ENCODE data around the gene TSHZ1. TPM values are rescaled to one million over a fixed set of nuclear protein-coding genes. Genes with fewer than 3 reads are reported as not detected.

Gene TSHZ1
- total RNA-seq (2014; rRNA removed; shearing (Covaris generic)) (4.6 and 5.9 TPM in 2 replicates), total RNA-seq (2022) (9.5 and 10.5 TPM in 2 replicates), Bru-seq, nascent RNA (percentile 57 among the genes with signal in this experiment), BruChase-seq, experiment 1, labeled RNA remaining after a 6-hour chase (percentile 47 among the genes with signal in this experiment), BruChase-seq, experiment 2, labeled RNA remaining after a 2-hour chase (percentile 57 among the genes with signal in this experiment)
- long read RNA-seq, full-length matches to known transcripts, result 12 of 12 reads
- long read RNA-seq, partial matches to known transcripts, result 0 of 12 reads
- long read RNA-seq, other reads (novel, unspliced or antisense), result 0 of 12 reads

DNA sequence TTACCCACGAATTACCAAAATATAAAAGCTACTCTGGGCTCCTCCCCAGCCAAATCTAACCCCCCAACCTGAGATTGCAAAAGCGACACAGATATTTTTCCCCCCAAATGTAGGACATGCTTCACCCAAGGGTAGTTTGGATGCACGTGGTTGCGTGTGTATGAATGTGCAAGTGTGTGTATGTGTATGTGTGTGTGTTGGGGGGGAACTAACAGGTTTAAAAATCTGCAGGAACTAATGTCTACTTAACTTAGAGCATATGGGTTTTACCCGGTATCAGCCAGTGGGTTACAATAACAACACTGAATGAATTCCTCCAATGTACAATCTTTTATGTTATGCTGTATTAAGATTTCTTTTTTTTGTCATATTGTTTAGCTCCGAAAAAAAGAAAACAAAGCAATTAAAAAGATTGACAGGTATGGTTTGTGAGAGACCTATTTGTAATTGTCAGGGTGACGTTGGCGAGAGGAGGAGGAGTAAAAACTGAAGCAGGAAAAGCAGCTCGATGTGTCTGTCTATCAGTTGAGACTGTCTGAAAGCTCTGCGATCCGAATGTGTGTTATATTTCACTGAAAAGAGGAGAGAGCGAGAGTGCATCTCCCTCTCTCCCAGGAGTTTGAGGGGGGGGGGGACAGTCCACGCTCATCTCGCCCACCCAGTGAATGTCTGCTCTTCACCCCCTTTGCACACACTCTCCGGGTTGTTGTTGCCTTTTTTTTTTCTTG lies at the start of gene TSHZ1:
TSHZ1 (plus strand) TSS at position 524 of the 728 bp plus-strand sequence. CDS start 1,080 bp downstream, outside the sequence.
- Histone ChIP-seq H3K4me3 (ENCODE audit: low read depth, low read length, poor library complexity, severe bottlenecking) (peak within 1 kb of the TSS; percentile 86), H3K79me2 (ENCODE audit: insufficient read depth, low read depth, low read length) (no peaks in the 10 kb centered on the region), H3K36me3 (ENCODE audit: insufficient read depth, low read length) (no peaks in the 10 kb centered on the region), H4K20me1 (ENCODE audit: insufficient read depth, low read length) (no peaks in the 10 kb centered on the region; the same call in 1 of the 2 replicates), H3K27ac (ENCODE audit: low read depth, low read length, poor library complexity, severe bottlenecking) (peak within 1 kb of the TSS; percentile 74), H3K9me2 (ENCODE audit: insufficient read depth, low read length) (no peaks in the 10 kb centered on the region), H3K4me2 (ENCODE audit: low read length) (peak within 1 kb of the TSS; percentile 93), H3K9me3 (ENCODE audit: low read length) (no peaks in the 10 kb centered on the region), H2AFZ (ENCODE audit: low read length) (peak within 1 kb of the TSS; percentile 88; the same call in 1 of the 2 replicates), H3K4me1 (ENCODE audit: insufficient read depth, low read length, poor library complexity, severe bottlenecking) (peaks cover 13% of the 10 kb centered on the region)
- BruUV-seq (replicated peaks), result TSS peak; percentile 32
- TF ChIP-seq EZH2phosphoT487 (IDR thresholded peaks at IDR 0.05; ENCODE audit: borderline replicate concordance, low read depth, low read length), result no peak
- TF ChIP-seq, protein P1, sequence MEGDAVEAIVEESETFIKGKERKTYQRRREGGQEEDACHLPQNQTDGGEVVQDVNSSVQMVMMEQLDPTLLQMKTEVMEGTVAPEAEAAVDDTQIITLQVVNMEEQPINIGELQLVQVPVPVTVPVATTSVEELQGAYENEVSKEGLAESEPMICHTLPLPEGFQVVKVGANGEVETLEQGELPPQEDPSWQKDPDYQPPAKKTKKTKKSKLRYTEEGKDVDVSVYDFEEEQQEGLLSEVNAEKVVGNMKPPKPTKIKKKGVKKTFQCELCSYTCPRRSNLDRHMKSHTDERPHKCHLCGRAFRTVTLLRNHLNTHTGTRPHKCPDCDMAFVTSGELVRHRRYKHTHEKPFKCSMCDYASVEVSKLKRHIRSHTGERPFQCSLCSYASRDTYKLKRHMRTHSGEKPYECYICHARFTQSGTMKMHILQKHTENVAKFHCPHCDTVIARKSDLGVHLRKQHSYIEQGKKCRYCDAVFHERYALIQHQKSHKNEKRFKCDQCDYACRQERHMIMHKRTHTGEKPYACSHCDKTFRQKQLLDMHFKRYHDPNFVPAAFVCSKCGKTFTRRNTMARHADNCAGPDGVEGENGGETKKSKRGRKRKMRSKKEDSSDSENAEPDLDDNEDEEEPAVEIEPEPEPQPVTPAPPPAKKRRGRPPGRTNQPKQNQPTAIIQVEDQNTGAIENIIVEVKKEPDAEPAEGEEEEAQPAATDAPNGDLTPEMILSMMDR (conservative IDR thresholded peaks at IDR 0.05; ENCODE audit: low read length), result no peak
- POLR2A ChIA-PET, result no interaction called here
- intact Hi-C loops (cut with micrococcal nuclease; ENCODE audit: unreplicated experiment), result loop anchor here (5.0 to 10.0 kb wide), 2 partner anchors 713 to 1284 kb away; partner anchors contain the start of genes CNDP2 and ZNF516
- DNase-seq (ENCODE audit: low spot score), result peak; percentile 76
- CTCF ChIA-PET (ENCODE audit: unreplicated experiment), result no interaction called here

DNA sequence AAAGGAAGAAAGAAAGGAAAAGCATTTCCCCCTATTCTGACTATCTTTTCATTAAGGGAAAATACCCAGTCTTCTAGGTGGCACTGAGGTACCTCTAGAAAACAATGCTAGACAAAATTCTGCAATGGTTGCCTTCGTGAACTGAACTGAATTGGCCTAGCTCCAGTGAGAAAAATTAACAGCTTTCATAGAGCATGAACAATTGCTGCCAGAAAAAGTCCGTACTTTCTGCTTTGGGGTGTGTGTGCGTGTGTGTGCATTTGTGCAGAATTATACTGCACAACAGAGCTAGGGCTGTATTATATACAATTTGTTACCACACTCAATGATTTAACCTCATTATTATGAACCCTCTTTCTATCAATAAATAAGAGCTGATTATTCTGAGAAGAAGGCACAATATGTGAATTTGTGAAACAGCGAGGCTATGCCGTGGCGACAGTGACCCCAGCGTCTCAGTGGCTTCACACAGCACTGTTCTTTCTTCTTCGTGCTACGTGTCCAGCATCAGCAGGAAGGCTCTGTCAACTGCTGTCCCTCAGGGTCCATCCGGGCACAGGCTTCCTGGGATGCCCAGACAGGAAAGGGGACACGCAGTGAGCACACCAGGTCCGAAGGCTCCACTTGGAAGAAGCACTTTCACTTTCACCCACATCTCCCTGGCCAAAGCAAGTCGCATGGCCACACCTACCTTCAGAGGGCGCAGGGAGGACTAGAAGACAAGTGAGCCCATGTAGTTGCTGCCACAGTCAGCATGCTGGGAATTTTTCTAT lies 49.2 kb upstream of the TSHZ1 start:
- Histone ChIP-seq H3K4me2 (ENCODE audit: low read length) (peak overlapping the region; percentile 67), H2AFZ (ENCODE audit: low read length) (no peak overlapping the region), H3K27ac (ENCODE audit: low read depth, low read length, poor library complexity, severe bottlenecking) (no peak overlapping the region), H3K9me2 (ENCODE audit: insufficient read depth, low read length) (no peaks in the 10 kb centered on the region), H3K4me1 (ENCODE audit: insufficient read depth, low read length, poor library complexity, severe bottlenecking) (no peaks in the 10 kb centered on the region), H3K9me3 (ENCODE audit: low read length) (no peaks in the 10 kb centered on the region), H3K79me2 (ENCODE audit: insufficient read depth, low read depth, low read length) (no peaks in the 10 kb centered on the region), H4K20me1 (ENCODE audit: insufficient read depth, low read length) (no peaks in the 10 kb centered on the region), H3K4me3 (ENCODE audit: low read depth, low read length, poor library complexity, severe bottlenecking) (peak overlapping the region; percentile 57), H3K36me3 (ENCODE audit: insufficient read depth, low read length) (no peaks in the 10 kb centered on the region)
- no TSS peak for BruUV-seq (replicated peaks)
- DNase-seq (ENCODE audit: low spot score), result peak; percentile 12
- ChIA-PET POLR2A (interaction anchor here (0.6 kb wide), 2 partner anchors 64 to 1802 kb away, joined by 3 to 5 read pairs; no protein-coding TSS in a partner anchor), CTCF (ENCODE audit: unreplicated experiment) (no interaction called here)
- TF ChIP-seq EZH2phosphoT487 (IDR thresholded peaks at IDR 0.05; ENCODE audit: borderline replicate concordance, low read depth, low read length), result no peak
- TF ChIP-seq, protein P1 (conservative IDR thresholded peaks at IDR 0.05; ENCODE audit: low read length), result no peak
- intact Hi-C loops (cut with micrococcal nuclease; ENCODE audit: unreplicated experiment), result no loop called here
